H1 (cell line): ENCODE measurements around the gene KRTAP10-8.
"Not testable (repeated sequence)": the region's sequence is repeated elsewhere in the genome, so short reads cannot be mapped to it uniquely, and the experiment has no call there.

Experiments
- BRCA1 ChIP-seq: IDR thresholded peaks from 2 replicates; pipeline ENCODE4 v1.6.1; 2012; ENCODE audit warnings: low read depth, low read length, improper control_type of control experiment
- CBX5 ChIP-seq: fragments of 300-800, 300-1000 bp; sonication (generic); IDR thresholded peaks from 2 replicates; pipeline ENCODE4 v1.7.1; 2016; ENCODE audit warnings: antibody characterized with exemption, low read length, low read depth
- CTCF ChIP-seq, 3 experiments: IDR thresholded peaks; 1 replicate in 2 of 3; 2 replicates in 1 of 3; pipeline versions ENCODE4 v1.5.1 to v1.6.1; 2011; ENCODE audit warnings: low read length in 3 of 3, mild to moderate bottlenecking in 3 of 3, inconsistent platforms in 2 of 3, low read depth in 1 of 3, moderate library complexity in 1 of 3; ENCODE audit not compliant: insufficient read depth in 1 of 3; ENCODE audit errors: control extremely low read depth in 1 of 3
- POLR2A ChIP-seq, 2 experiments: IDR thresholded peaks; 1 replicate in 1 of 2; 2 replicates in 1 of 2; pipeline ENCODE4 v1.6.1; 2011; ENCODE audit warnings: low read depth in 2 of 2, low read length in 2 of 2, mild to moderate bottlenecking in 2 of 2; ENCODE audit errors: control extremely low read depth in 1 of 2
- POLR2AphosphoS5 ChIP-seq: IDR thresholded peaks from 2 replicates; pipeline ENCODE4 v1.6.1; 2011; ENCODE audit warnings: low read depth, low read length
- SIRT6 ChIP-seq: IDR thresholded peaks from one replicate; pipeline ENCODE4 v1.7.1; 2012; ENCODE audit warnings: low read length, inconsistent platforms
- SP2 ChIP-seq: IDR thresholded peaks from 2 replicates; pipeline ENCODE4 v1.6.1; 2012; ENCODE audit warnings: mild to moderate bottlenecking, low read length, inconsistent platforms
- TAF1 ChIP-seq: IDR thresholded peaks from 2 replicates; pipeline ENCODE4 v1.6.1; 2011; ENCODE audit warnings: mild to moderate bottlenecking, low read depth, low read length

GRCh38 chr21:44590897-44591800 lies 20.7 kb upstream of the KRTAP10-8 start:
- TF ChIP-seq CTCF (IDR thresholded peaks at IDR 0.05; ENCODE audit: control extremely low read depth in 1 of 3, insufficient read depth in 1 of 3, low read depth in 1 of 3, low read length in 3 of 3); CBX5; POLR2AphosphoS5; BRCA1; POLR2A (IDR thresholded peaks at IDR 0.05; ENCODE audit: control extremely low read depth in 1 of 2, low read depth in 2 of 2, low read length in 2 of 2); SP2; TAF1; SIRT6: not testable (repeated sequence)
